ENCODE measurements around the gene GCHFR. TPM values are rescaled to one million over a fixed set of nuclear protein-coding genes. Genes with fewer than 3 reads are reported as not detected.

The GCHFR gene
- total RNA-seq, 4 donors from 2014 or later, result 6.6 to 13.9 (median 11.8) TPM

- Histone ChIP-seq H3K36me3 (peaks cover under 1 to 9% (median 7%) of the 10 kb centered on the region in 4 donors), H3K9me3 (no peaks in the 10 kb centered on the region), H3K4me1 (peaks cover 15 to 32% (median 26%) of the 10 kb centered on the region in 4 donors), H3K4me3 (no peak overlapping the region), H3K27me3 (no peaks in the 10 kb centered on the region), H3K27ac (replicated peaks in 1 of 4) (no peak overlapping the region)
- intact Hi-C loops (cut with DNase I), result loop anchor here (5.0 to 10.0 kb wide), 2 partner anchors 65 to 192 kb away; partner anchors contain the start of genes CCDC32 and RPUSD2
- no peak for DNase-seq (ENCODE audit: extremely low spot score)
- 57% methylated on average over 6 of the region's 6 CpGs for WGBS
- TF ChIP-seq EP300 (IDR thresholded peaks at IDR 0.05) (no peak), POLR2AphosphoS5 (IDR thresholded peaks at IDR 0.05) (no peak), POLR2A (IDR thresholded peaks at IDR 0.05; ENCODE audit: low read depth) (no peak), CTCF (IDR thresholded peaks at IDR 0.05) (no peak)
Measured at GRCh38 chr15:40756938-40757337, 6.9 kb upstream of the GCHFR start.

DNA sequence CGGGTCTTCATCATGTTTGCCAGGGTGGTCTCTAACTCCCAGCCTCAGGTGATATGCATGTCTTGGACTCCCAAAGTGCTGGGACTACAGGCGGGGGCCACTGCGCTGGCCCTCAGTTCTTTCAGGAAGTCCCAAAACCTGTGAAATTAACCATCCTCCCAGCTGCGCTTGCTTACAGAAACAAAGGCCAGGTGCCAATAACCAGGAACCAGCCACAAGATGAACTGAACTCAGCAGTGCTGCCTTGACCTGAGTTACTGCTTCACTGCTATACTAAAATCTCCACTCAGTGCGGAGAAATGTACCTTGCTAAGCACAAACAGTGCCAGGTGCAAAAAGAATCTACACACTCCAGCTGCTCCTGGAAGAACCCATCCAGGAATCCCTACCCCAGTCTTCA, 3.9 kb upstream of the GCHFR start:
- 96% methylated on average over 5 of the region's 5 CpGs for WGBS
- no peak for TF ChIP-seq POLR2AphosphoS5 (IDR thresholded peaks at IDR 0.05)
- no peak for TF ChIP-seq POLR2A (IDR thresholded peaks at IDR 0.05; ENCODE audit: low read depth)
- TF ChIP-seq EP300 (IDR thresholded peaks at IDR 0.05), result no peak
- no peak for TF ChIP-seq CTCF (IDR thresholded peaks at IDR 0.05)
- peaks cover 22 to 32% (median 31%) of the 10 kb centered on the region in 4 donors for H3K4me1 ChIP-seq

GRCh38 chr15:40762919-40763800, 708 bp upstream of the GCHFR start:
- Histone ChIP-seq H3K36me3 (peaks cover 6 to 13% (median 12%) of the 10 kb centered on the region in 4 donors), H3K4me1 (peaks cover 16 to 41% (median 38%) of the 10 kb centered on the region in 4 donors), H3K4me3 (peak overlapping the region; percentile 58 to 71 (median 59)), H3K27me3 (no peaks in the 10 kb centered on the region), H3K27ac (replicated peaks in 1 of 4) (peak overlapping the region; percentile 66 to 86 (median 78)), H3K9me3 (no peaks in the 10 kb centered on the region)
- intact Hi-C loops (cut with DNase I), result no loop called here
- WGBS, result 57% methylated on average over 28 of the region's 55 CpGs
- DNase-seq (ENCODE audit: extremely low spot score), result no peak
- TF ChIP-seq POLR2AphosphoS5 (IDR thresholded peaks at IDR 0.05) (peak in 1 of 2 donors; percentile 32), CTCF (IDR thresholded peaks at IDR 0.05) (no peak)

More for the DNA sequence above, 3.9 kb upstream of the GCHFR start:
- Histone ChIP-seq H3K36me3 (no peaks in the 10 kb centered on the region), H3K27me3 (no peaks in the 10 kb centered on the region), H3K27ac (replicated peaks in 1 of 4) (no peak overlapping the region), H3K4me3 (no peak overlapping the region), H3K9me3 (no peaks in the 10 kb centered on the region)
- DNase-seq (ENCODE audit: extremely low spot score), result no peak
- intact Hi-C loops (cut with DNase I), result loop anchor here (5.0 to 10.0 kb wide), 2 partner anchors 68 to 195 kb away; partner anchors contain the start of genes CCDC32 and RPUSD2

- Histone ChIP-seq H3K9me3 (no peaks in the 10 kb centered on the region), H3K4me3 (peak overlapping the region; percentile 58 to 71 (median 59)), H3K36me3 (peaks cover 6 to 26% (median 22%) of the 10 kb centered on the region in 4 donors), H3K27me3 (no peaks in the 10 kb centered on the region), H3K27ac (replicated peaks in 1 of 4) (peak overlapping the region; percentile 66 to 86 (median 78)), H3K4me1 (peaks cover 16 to 55% (median 51%) of the 10 kb centered on the region in 4 donors)
- intact Hi-C loops (cut with DNase I), result no loop called here
- WGBS, result 54% methylated on average over 7 of the region's 8 CpGs
- TF ChIP-seq POLR2AphosphoS5 (IDR thresholded peaks at IDR 0.05) (no peak), CTCF (IDR thresholded peaks at IDR 0.05) (no peak), EP300 (IDR thresholded peaks at IDR 0.05) (no peak), POLR2A (IDR thresholded peaks at IDR 0.05; ENCODE audit: low read depth) (no peak)
- no peak for DNase-seq (ENCODE audit: extremely low spot score)
Measured at GRCh38 chr15:40764629-40765103, 798 bp downstream of the GCHFR start.

All from esophagus muscularis mucosa (tissue), 4 donors.